Ectodermal cell (in vitro differentiated cells): Measurements from ENCODE around the gene CCDC154. TPM values are rescaled to one million over a fixed set of nuclear protein-coding genes. Genes with fewer than 3 reads are reported as not detected.
A peak's percentile ranks its signal among the peaks of the same experiment; 100 is the strongest.

Experiments used
- H3K27ac ChIP-seq: 2 replicates; pipeline ENCODE4 v1.7.0; 2013; ENCODE audit warnings: mild to moderate bottlenecking, low read depth, low read length; ENCODE audit not compliant: insufficient read depth, poor library complexity, severe bottlenecking
- H3K27me3 ChIP-seq: 2 replicates; pipeline ENCODE4 v1.7.0; 2013; ENCODE audit warnings: mild to moderate bottlenecking, low read length; ENCODE audit not compliant: insufficient read depth, control insufficient read depth, poor library complexity, severe bottlenecking
- H3K36me3 ChIP-seq: one replicate; pipeline ENCODE4 v1.7.0; 2013; ENCODE audit warnings: low read length; ENCODE audit not compliant: control insufficient read depth, insufficient read depth
- H3K4me1 ChIP-seq: one replicate; pipeline ENCODE4 v1.7.0; 2013; ENCODE audit warnings: low read length; ENCODE audit not compliant: control insufficient read depth, insufficient read depth
- H3K4me3 ChIP-seq: 2 replicates; pipeline ENCODE4 v1.7.0; 2013; ENCODE audit warnings: low read depth, low read length, control low read depth; ENCODE audit not compliant: insufficient read depth
- H3K9me3 ChIP-seq: 2 replicates; pipeline ENCODE4 v1.7.0; 2013; ENCODE audit warnings: mild to moderate bottlenecking, low read length, moderate library complexity; ENCODE audit not compliant: control insufficient read depth
- WGBS, 2 experiments: methylation state at CpG; one replicate each; pipeline ENCODE4 v1.1.7; 2013; ENCODE audit warnings: missing lambda C conversion rate in 2 of 2; 5-methylcytosine and 5-hydroxymethylcytosine counted together
- polyA plus RNA-seq, 4 experiments: library from polyadenylated mRNA; stranded (reverse); fragments of 50-300 nt; gene quantifications; one replicate each; pipeline ENCODE4 v1.2.3, GENCODE V29; 2013

CCDC154 gene
- polyA plus RNA-seq (2013, experiment 1 of 4), result 2.0 TPM
- polyA plus RNA-seq (2013, experiment 2 of 4), result 3.6 TPM
- 1.4 TPM for polyA plus RNA-seq (2013, experiment 3 of 4)
- polyA plus RNA-seq (2013, experiment 4 of 4), result 1.8 TPM

GRCh38 chr16:1443980-1444729 lies at the start of gene CCDC154:
TSS of gene CCDC154 (minus strand) at chr16:1444556. CDS start at chr16:1444322, 234 bp downstream.
- no peak within 1 kb of the TSS for H3K4me3 ChIP-seq
- H3K27ac ChIP-seq, result peak within 1 kb of the TSS; percentile 8

GRCh38 chr16:1493746-1494094 lies 49.4 kb upstream of the CCDC154 start:
- H3K27ac ChIP-seq, result no peak overlapping the region
- peaks cover 23% of the 10 kb centered on the region for H3K36me3 ChIP-seq
- H3K9me3 ChIP-seq, result no peaks in the 10 kb centered on the region
- peaks cover 9% of the 10 kb centered on the region for H3K4me1 ChIP-seq
- H3K4me3 ChIP-seq, result peak overlapping the region; percentile 85
- H3K27me3 ChIP-seq, result no peaks in the 10 kb centered on the region
- WGBS, 2 experiments, result 1 to 3% methylated on average over 30 of the region's 30 CpGs

More at GRCh38 chr16:1443980-1444729, at the start of gene CCDC154:
- H3K4me1 ChIP-seq, result no peaks in the 10 kb centered on the region
- H3K9me3 ChIP-seq, result no peaks in the 10 kb centered on the region
- H3K36me3 ChIP-seq, result no peaks in the 10 kb centered on the region
- no peaks in the 10 kb centered on the region for H3K27me3 ChIP-seq
- WGBS, 2 experiments, result 91% methylated on average over 27 of the region's 27 CpGs

GRCh38 chr16:1492923-1493745 lies 48.8 kb upstream of the CCDC154 start, which contains the start of gene TELO2:
TSS of gene TELO2 (plus strand) at chr16:1493360. CDS start at chr16:1494282, 922 bp downstream.
- 2% methylated on average over 89 of the region's 89 CpGs for WGBS, 2 experiments
- Histone ChIP-seq H3K27ac (peak within 1 kb of the TSS; percentile 79), H3K27me3 (no peaks in the 10 kb centered on the region), H3K36me3 (peaks cover 23% of the 10 kb centered on the region), H3K4me3 (peak within 1 kb of the TSS; percentile 85), H3K4me1 (peaks cover 9% of the 10 kb centered on the region), H3K9me3 (no peaks in the 10 kb centered on the region)

GRCh38 chr16:1492082-1492922 lies 47.9 kb upstream of the CCDC154 start:
- H3K4me1 ChIP-seq, result peaks cover 9% of the 10 kb centered on the region
- peak overlapping the region; percentile 85 for H3K4me3 ChIP-seq
- no peaks in the 10 kb centered on the region for H3K27me3 ChIP-seq
- H3K36me3 ChIP-seq, result peaks cover 21% of the 10 kb centered on the region
- no peak overlapping the region for H3K27ac ChIP-seq
- 91 to 92% methylated on average over 23 of the region's 23 CpGs for WGBS, 2 experiments
- no peaks in the 10 kb centered on the region for H3K9me3 ChIP-seq

GRCh38 chr16:1491327-1491726 lies 47.0 kb upstream of the CCDC154 start:
- Histone ChIP-seq H3K27me3 (no peaks in the 10 kb centered on the region), H3K4me1 (peaks cover 9% of the 10 kb centered on the region), H3K36me3 (peaks cover 12% of the 10 kb centered on the region), H3K4me3 (no peak overlapping the region), H3K27ac (no peak overlapping the region), H3K9me3 (no peaks in the 10 kb centered on the region)
- WGBS, 2 experiments, result 88% methylated on average over 12 of the region's 12 CpGs

GRCh38 chr16:1489077-1489476 lies 44.7 kb upstream of the CCDC154 start:
- 89 to 95% methylated on average over 11 to 12 of the region's 12 CpGs for WGBS, 2 experiments
- no peaks in the 10 kb centered on the region for H3K9me3 ChIP-seq
- peaks cover 3% of the 10 kb centered on the region for H3K4me1 ChIP-seq
- no peaks in the 10 kb centered on the region for H3K36me3 ChIP-seq
- no peak overlapping the region for H3K4me3 ChIP-seq
- no peak overlapping the region for H3K27ac ChIP-seq
- no peaks in the 10 kb centered on the region for H3K27me3 ChIP-seq

- no peaks in the 10 kb centered on the region for H3K9me3 ChIP-seq
- H3K27me3 ChIP-seq, result peaks cover 3% of the 10 kb centered on the region
Observed at GRCh38 chr16:1488619-1489018, 44.3 kb upstream of the CCDC154 start, which contains the start of gene PTX4. TSS of gene PTX4 (minus strand) at chr16:1488944. CDS start at chr16:1488909, 35 bp downstream.

GRCh38 chr16:1488054-1488601 lies 43.8 kb upstream of the CCDC154 start:
- Histone ChIP-seq H3K36me3 (no peaks in the 10 kb centered on the region), H3K9me3 (no peaks in the 10 kb centered on the region), H3K27ac (no peak overlapping the region), H3K4me1 (no peaks in the 10 kb centered on the region), H3K27me3 (peaks cover 6% of the 10 kb centered on the region), H3K4me3 (no peak overlapping the region)
- 92 to 93% methylated on average over 24 of the region's 24 CpGs for WGBS, 2 experiments

More at GRCh38 chr16:1488619-1489018, 44.3 kb upstream of the CCDC154 start, which contains the start of gene PTX4:
- H3K4me3 ChIP-seq, result no peak within 1 kb of the TSS
- H3K4me1 ChIP-seq, result no peaks in the 10 kb centered on the region
- no peak within 1 kb of the TSS for H3K27ac ChIP-seq
- no peaks in the 10 kb centered on the region for H3K36me3 ChIP-seq
- 92% methylated on average over 19 of the region's 19 CpGs for WGBS, 2 experiments

GRCh38 chr16:1487395-1488053 lies 43.2 kb upstream of the CCDC154 start:
- Histone ChIP-seq H3K27ac (no peak overlapping the region), H3K36me3 (no peaks in the 10 kb centered on the region), H3K4me3 (no peak overlapping the region), H3K9me3 (no peaks in the 10 kb centered on the region), H3K27me3 (peaks cover 6% of the 10 kb centered on the region), H3K4me1 (no peaks in the 10 kb centered on the region)
- 93 to 94% methylated on average over 39 of the region's 39 CpGs for WGBS, 2 experiments
